C4-2B (cell line): ENCODE results near the gene WNT7B.
A peak's percentile ranks its signal among the peaks of the same experiment; 100 is the strongest.

Source experiments
- ZFX ChIP-seq: fragments of 450-650 bp; IDR thresholded peaks from 2 replicates; pipeline ENCODE4 v1.6.1; 2017
- TF ChIP-seq, protein P1 (sequence below): fragments of 450-650 bp; conservative IDR thresholded peaks from 2 replicates; pipeline ENCODE4 v1.5.1; 2017; ENCODE audit warnings: mild to moderate bottlenecking

- TF ChIP-seq, protein P1, sequence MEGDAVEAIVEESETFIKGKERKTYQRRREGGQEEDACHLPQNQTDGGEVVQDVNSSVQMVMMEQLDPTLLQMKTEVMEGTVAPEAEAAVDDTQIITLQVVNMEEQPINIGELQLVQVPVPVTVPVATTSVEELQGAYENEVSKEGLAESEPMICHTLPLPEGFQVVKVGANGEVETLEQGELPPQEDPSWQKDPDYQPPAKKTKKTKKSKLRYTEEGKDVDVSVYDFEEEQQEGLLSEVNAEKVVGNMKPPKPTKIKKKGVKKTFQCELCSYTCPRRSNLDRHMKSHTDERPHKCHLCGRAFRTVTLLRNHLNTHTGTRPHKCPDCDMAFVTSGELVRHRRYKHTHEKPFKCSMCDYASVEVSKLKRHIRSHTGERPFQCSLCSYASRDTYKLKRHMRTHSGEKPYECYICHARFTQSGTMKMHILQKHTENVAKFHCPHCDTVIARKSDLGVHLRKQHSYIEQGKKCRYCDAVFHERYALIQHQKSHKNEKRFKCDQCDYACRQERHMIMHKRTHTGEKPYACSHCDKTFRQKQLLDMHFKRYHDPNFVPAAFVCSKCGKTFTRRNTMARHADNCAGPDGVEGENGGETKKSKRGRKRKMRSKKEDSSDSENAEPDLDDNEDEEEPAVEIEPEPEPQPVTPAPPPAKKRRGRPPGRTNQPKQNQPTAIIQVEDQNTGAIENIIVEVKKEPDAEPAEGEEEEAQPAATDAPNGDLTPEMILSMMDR, result peak; percentile 95
- no peak for TF ChIP-seq ZFX
Observed at GRCh38 chr22:45994491-45995404, 17.8 kb upstream of the WNT7B start.
